ENCODE results near the gene MAB21L1. TPM values are rescaled to one million over a fixed set of nuclear protein-coding genes. Genes with fewer than 3 reads are reported as not detected.

Gene MAB21L1
- total RNA-seq, 2 donors from 2014 or later = not detected

- ATAC-seq (peak; percentile 23), DNase-seq (no peak)
- H3K27ac Mint-ChIP-seq = no peak overlapping the region
These were observed 1.1 kb downstream of the MAB21L1 start for GRCh38 chr13:35475212-35475959.

GRCh38 chr13:35474496-35475211, 1.8 kb downstream of the MAB21L1 start:
- Mint-ChIP-seq H3K27me3 (peaks cover 70% of the 10 kb centered on the region), H3K27ac (no peak overlapping the region), H3K4me3 (no peak overlapping the region), H3K36me3 (ENCODE audit: low read depth) (no peaks in the 10 kb centered on the region), H3K4me1 (peaks cover 19% of the 10 kb centered on the region)
- ATAC-seq = no peak
- H3K9me3 ChIP-seq (ENCODE audit: control insufficient read depth, low read length, poor library complexity, severe bottlenecking) = peaks cover 5% of the 10 kb centered on the region
- DNase-seq = no peak

More at GRCh38 chr13:35475212-35475959, 1.1 kb downstream of the MAB21L1 start:
- Mint-ChIP-seq H3K4me3 (peak overlapping the region; percentile 82), H3K4me1 (peaks cover 19% of the 10 kb centered on the region), H3K27me3 (peaks cover 63% of the 10 kb centered on the region), H3K36me3 (ENCODE audit: low read depth) (no peaks in the 10 kb centered on the region)
- peaks cover 5% of the 10 kb centered on the region for H3K9me3 ChIP-seq (ENCODE audit: control insufficient read depth, low read length, poor library complexity, severe bottlenecking)

DNA sequence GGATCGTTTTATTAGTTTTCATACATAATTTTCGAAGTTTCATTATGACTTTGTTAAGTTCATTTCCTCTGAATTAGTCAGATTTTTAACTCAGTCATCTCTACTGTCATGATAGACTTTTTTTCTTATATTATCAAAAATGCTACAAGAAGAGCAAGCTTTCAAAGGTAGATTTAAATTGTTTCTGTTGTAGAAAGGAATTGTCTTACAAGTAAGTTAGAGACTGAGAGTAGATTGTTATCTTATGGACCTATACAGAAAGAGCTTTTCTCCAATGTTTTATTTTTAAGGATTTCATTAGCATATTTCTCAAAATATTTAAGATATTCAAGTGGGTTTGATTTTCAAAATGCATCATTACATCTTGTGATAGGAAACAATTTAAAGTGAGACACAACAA, 2.7 kb downstream of the MAB21L1 start:
- peaks cover 5% of the 10 kb centered on the region for H3K9me3 ChIP-seq (ENCODE audit: control insufficient read depth, low read length, poor library complexity, severe bottlenecking)
- no peak overlapping the region for H3K4me3 Mint-ChIP-seq
- no peaks in the 10 kb centered on the region for H3K36me3 Mint-ChIP-seq (ENCODE audit: low read depth)
- H3K27me3 Mint-ChIP-seq = peaks cover 67% of the 10 kb centered on the region
- peaks cover 19% of the 10 kb centered on the region for H3K4me1 Mint-ChIP-seq
- H3K27ac Mint-ChIP-seq = no peak overlapping the region
- DNase-seq (no peak), ATAC-seq (no peak)

GRCh38 chr13:35473206-35473775, 3.2 kb downstream of the MAB21L1 start:
- no peak overlapping the region for H3K27ac Mint-ChIP-seq
- peaks cover 66% of the 10 kb centered on the region for H3K27me3 Mint-ChIP-seq
- DNase-seq (no peak), ATAC-seq (no peak)
- peaks cover 17% of the 10 kb centered on the region for H3K4me1 Mint-ChIP-seq
- H3K36me3 Mint-ChIP-seq (ENCODE audit: low read depth) = no peaks in the 10 kb centered on the region
- H3K4me3 Mint-ChIP-seq = no peak overlapping the region
- H3K9me3 ChIP-seq (ENCODE audit: control insufficient read depth, low read length, poor library complexity, severe bottlenecking) = peaks cover 5% of the 10 kb centered on the region

DNA sequence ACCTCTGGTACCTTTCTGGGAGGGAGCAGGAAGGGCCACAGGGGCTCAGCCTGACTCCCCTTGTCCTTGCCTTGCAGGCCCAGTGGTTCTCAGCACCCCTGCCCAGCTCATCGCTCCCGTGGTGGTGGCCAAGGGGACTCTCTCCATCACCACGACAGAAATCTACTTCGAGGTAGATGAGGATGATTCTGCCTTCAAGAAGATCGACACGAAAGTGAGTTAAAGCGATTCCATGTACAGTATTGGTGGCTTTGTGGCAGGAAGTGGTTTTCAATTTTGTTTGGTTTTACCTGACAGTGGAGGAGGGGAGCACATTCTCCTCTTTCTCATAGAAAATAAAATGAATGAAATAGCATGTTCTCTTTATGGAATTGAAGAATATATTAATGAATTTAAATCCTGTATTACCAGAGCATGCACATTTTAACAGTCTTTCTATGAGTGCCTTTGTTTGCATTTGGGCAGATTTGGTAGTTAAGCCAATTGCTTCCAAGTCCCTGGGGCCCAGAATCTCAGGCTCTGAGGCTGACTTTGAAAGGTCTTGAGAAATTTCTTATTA, 4.1 kb downstream of the MAB21L1 start:
- ATAC-seq (no peak), DNase-seq (no peak)
- Mint-ChIP-seq H3K36me3 (ENCODE audit: low read depth) (no peaks in the 10 kb centered on the region), H3K4me1 (peaks cover 14% of the 10 kb centered on the region), H3K4me3 (no peak overlapping the region), H3K27ac (no peak overlapping the region), H3K27me3 (peaks cover 61% of the 10 kb centered on the region)
- H3K9me3 ChIP-seq (ENCODE audit: control insufficient read depth, low read length, poor library complexity, severe bottlenecking) = peaks cover 2% of the 10 kb centered on the region

DNA sequence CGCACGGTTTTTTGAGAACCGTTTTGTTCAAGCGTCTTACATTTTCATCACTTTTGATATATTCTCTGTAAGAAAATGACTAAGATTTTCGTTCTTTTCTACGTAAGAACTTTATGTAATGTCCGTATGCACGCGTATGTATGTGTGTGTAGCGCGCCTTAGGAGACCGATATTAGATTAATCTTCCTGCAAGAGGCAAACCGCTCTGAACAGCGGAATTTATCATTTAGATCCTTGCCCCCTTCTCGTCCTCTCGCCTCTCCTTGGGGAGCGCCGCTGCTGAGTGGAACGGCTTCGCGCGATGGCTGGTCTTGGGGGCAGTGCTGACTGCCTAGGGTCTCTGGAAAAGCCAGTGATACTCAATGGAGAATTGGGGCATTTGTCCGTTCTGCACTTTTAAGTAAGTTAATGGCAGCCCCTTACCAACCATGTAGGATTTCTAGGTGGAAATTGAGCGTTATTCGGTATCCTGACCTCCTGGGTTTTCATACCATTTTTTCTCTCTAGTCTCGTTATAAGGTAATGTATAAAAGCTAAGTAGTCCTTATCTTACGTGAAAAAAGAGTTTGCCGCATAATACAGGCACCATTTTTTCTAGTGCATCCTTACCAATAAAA, 4.7 kb downstream of the MAB21L1 start:
- H3K9me3 ChIP-seq (ENCODE audit: control insufficient read depth, low read length, poor library complexity, severe bottlenecking) = peaks cover 2% of the 10 kb centered on the region
- Mint-ChIP-seq H3K36me3 (ENCODE audit: low read depth) (no peaks in the 10 kb centered on the region), H3K4me3 (peak overlapping the region; percentile 9), H3K27me3 (peaks cover 55% of the 10 kb centered on the region), H3K4me1 (peaks cover 14% of the 10 kb centered on the region), H3K27ac (no peak overlapping the region)
- DNase-seq = no peak
- no peak for ATAC-seq

GRCh38 chr13:35470671-35471661, 5.5 kb downstream of the MAB21L1 start:
- no peak for DNase-seq
- H3K27ac Mint-ChIP-seq = no peak overlapping the region
- H3K4me1 Mint-ChIP-seq = peaks cover 9% of the 10 kb centered on the region
- H3K4me3 Mint-ChIP-seq = peak overlapping the region; percentile 9
- no peaks in the 10 kb centered on the region for H3K36me3 Mint-ChIP-seq (ENCODE audit: low read depth)
- peaks cover 2% of the 10 kb centered on the region for H3K9me3 ChIP-seq (ENCODE audit: control insufficient read depth, low read length, poor library complexity, severe bottlenecking)
- no peak for ATAC-seq
- peaks cover 46% of the 10 kb centered on the region for H3K27me3 Mint-ChIP-seq

- H3K4me1 Mint-ChIP-seq = peaks cover 2% of the 10 kb centered on the region
- DNase-seq = no peak
- H3K27me3 Mint-ChIP-seq = peaks cover 36% of the 10 kb centered on the region
- ATAC-seq = no peak
- H3K27ac Mint-ChIP-seq = no peak overlapping the region
- H3K36me3 Mint-ChIP-seq (ENCODE audit: low read depth) = no peaks in the 10 kb centered on the region
- peaks cover 2% of the 10 kb centered on the region for H3K9me3 ChIP-seq (ENCODE audit: control insufficient read depth, low read length, poor library complexity, severe bottlenecking)
- H3K4me3 Mint-ChIP-seq = no peak overlapping the region
These were observed 6.5 kb downstream of the MAB21L1 start for GRCh38 chr13:35469806-35470525.

GRCh38 chr13:35468195-35468594, 8.3 kb downstream of the MAB21L1 start:
- H3K9me3 ChIP-seq (ENCODE audit: control insufficient read depth, low read length, poor library complexity, severe bottlenecking) = peaks cover 2% of the 10 kb centered on the region
- DNase-seq (no peak), ATAC-seq (no peak)
- Mint-ChIP-seq H3K27me3 (peaks cover 29% of the 10 kb centered on the region), H3K36me3 (ENCODE audit: low read depth) (no peaks in the 10 kb centered on the region), H3K27ac (no peak overlapping the region), H3K4me1 (peaks cover 2% of the 10 kb centered on the region), H3K4me3 (no peak overlapping the region)

DNA sequence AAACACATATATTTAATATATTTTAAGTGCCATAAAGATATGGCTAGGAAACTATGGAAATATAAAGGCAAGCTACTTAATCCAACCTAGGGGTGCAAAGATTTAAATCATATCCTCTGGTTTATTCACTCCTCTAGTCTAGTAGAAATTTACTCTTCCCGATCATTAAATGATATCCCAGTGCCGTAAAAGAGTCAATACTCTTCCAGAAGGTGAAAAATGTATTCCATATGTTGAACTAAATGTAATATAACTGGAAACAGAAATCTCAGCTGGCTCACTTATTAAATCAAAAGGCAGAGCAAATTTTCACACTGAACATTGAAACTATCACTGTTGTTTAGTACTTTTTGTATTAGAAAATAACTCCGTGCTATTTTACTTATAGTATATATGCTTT, 11.1 kb downstream of the MAB21L1 start:
- no peaks in the 10 kb centered on the region for H3K36me3 Mint-ChIP-seq (ENCODE audit: low read depth)
- H3K4me1 Mint-ChIP-seq = no peaks in the 10 kb centered on the region
- peaks cover 15% of the 10 kb centered on the region for H3K27me3 Mint-ChIP-seq
- DNase-seq (no peak), ATAC-seq (no peak)
- no peaks in the 10 kb centered on the region for H3K9me3 ChIP-seq (ENCODE audit: control insufficient read depth, low read length, poor library complexity, severe bottlenecking)
- no peak overlapping the region for H3K27ac Mint-ChIP-seq
- H3K4me3 Mint-ChIP-seq = no peak overlapping the region

- Mint-ChIP-seq H3K27ac (no peak overlapping the region), H3K36me3 (ENCODE audit: low read depth) (no peaks in the 10 kb centered on the region), H3K4me1 (no peaks in the 10 kb centered on the region), H3K4me3 (no peak overlapping the region), H3K27me3 (no peaks in the 10 kb centered on the region)
- H3K9me3 ChIP-seq (ENCODE audit: control insufficient read depth, low read length, poor library complexity, severe bottlenecking) = no peaks in the 10 kb centered on the region
- no peak for ATAC-seq
- DNase-seq = no peak
These were observed 16.4 kb downstream of the MAB21L1 start for GRCh38 chr13:35460061-35460460.

DNA sequence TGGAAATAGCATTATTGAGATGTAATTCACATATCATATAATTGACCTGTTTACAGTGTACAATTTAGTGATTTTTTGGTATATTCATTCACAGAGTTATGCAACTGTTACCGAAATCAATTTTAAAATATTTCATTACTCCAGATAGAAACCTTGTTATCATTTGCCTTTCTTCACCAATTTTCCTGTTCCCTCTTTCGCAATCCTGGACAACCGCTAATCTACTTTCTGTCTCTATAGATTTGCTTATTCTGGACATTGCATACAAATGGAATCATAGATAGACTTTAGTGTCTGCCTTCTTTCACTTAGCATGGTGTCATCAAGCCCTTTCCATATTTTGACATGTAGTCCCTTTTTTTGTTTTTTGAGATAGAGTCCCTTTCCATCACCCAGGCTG, 19.2 kb downstream of the MAB21L1 start:
- Mint-ChIP-seq H3K27me3 (no peaks in the 10 kb centered on the region), H3K36me3 (ENCODE audit: low read depth) (no peaks in the 10 kb centered on the region), H3K4me1 (no peaks in the 10 kb centered on the region)

More for the DNA sequence above, 19.2 kb downstream of the MAB21L1 start:
- no peak overlapping the region for H3K4me3 Mint-ChIP-seq
- no peak overlapping the region for H3K27ac Mint-ChIP-seq
- DNase-seq = no peak
- ATAC-seq = no peak
- H3K9me3 ChIP-seq (ENCODE audit: control insufficient read depth, low read length, poor library complexity, severe bottlenecking) = no peaks in the 10 kb centered on the region

Data from T-helper 17 cell (primary cell).